ENCODE results near the gene ST3GAL3. TPM values are rescaled to one million over a fixed set of nuclear protein-coding genes. Genes with fewer than 3 reads are reported as not detected.
A peak's percentile ranks its signal among the peaks of the same experiment; 100 is the strongest.

ST3GAL3 gene
- total and polyA plus RNA-seq, 2 experiments from 2014 or later = 4.5 to 7.0 TPM

GRCh38 chr1:43834280-43835081, 127.1 kb downstream of the ST3GAL3 start:
- Histone ChIP-seq H2AFZ (no peak overlapping the region), H3K36me3 (ENCODE audit: insufficient read depth) (no peaks in the 10 kb centered on the region), H3K79me2 (replicated peaks; ENCODE audit: insufficient read depth) (no peaks in the 10 kb centered on the region), H3K4me2 (peak overlapping the region; percentile 46; the same call in 1 of the 2 replicates), H3K27me3 (ENCODE audit: insufficient read depth) (no peaks in the 10 kb centered on the region), H3K4me3 (no peak overlapping the region), H3F3A (replicated peaks; ENCODE audit: low read depth) (no peaks in the 10 kb centered on the region), H3K4me1 (ENCODE audit: insufficient read depth) (peaks cover 43% of the 10 kb centered on the region), H3K9me2 (ENCODE audit: insufficient read depth) (0 out of 2 replicates have a peak, but pooled peaks cover 3% of the 10 kb centered on the region), H4K20me1 (replicated peaks; ENCODE audit: insufficient read depth) (no peaks in the 10 kb centered on the region), H3K27ac (ENCODE audit: low read depth) (peak overlapping the region; percentile 40)
- Mint-ChIP-seq H3K27ac (peak overlapping the region; percentile 70), H3K4me1 (peaks cover 57% of the 10 kb centered on the region), H3K4me3 (no peak overlapping the region), H3K27me3 (ENCODE audit: insufficient read depth, low read depth, poor library complexity) (peaks cover 10% of the 10 kb centered on the region), H3K36me3 (ENCODE audit: low read depth) (peaks cover 3% of the 10 kb centered on the region; the same call in 2 of the 3 replicates), H3K9me3 (no peaks in the 10 kb centered on the region)
- no peak for DNase-seq (ENCODE audit: low spot score)
- TF ChIP-seq REST (IDR thresholded peaks at IDR 0.05; ENCODE audit: unreplicated experiment) (no peak), ZNF114 (CRISPR knock-in tag; IDR thresholded peaks at IDR 0.05) (no peak), CTCF (conservative IDR thresholded peaks at IDR 0.05; ENCODE audit: low read depth in 2 of 2) (no peak), ZNF331 (CRISPR knock-in tag; IDR thresholded peaks at IDR 0.05; ENCODE audit: low read depth) (no peak), POLR2AphosphoS5 (IDR thresholded peaks at IDR 0.05; ENCODE audit: low read depth) (no peak), ETS1 (IDR thresholded peaks at IDR 0.05) (no peak), NANOG (IDR thresholded peaks at IDR 0.05; ENCODE audit: borderline replicate concordance) (no peak), ZNF462 (CRISPR knock-in tag; IDR thresholded peaks at IDR 0.05) (no peak), JUNB (IDR thresholded peaks at IDR 0.05; ENCODE audit: unreplicated experiment) (no peak), EZH2phosphoT487 (IDR thresholded peaks at IDR 0.05; ENCODE audit: unreplicated experiment) (no peak)
- no peak for ATAC-seq

All from GM23338 (cell line).